GM19035 (cell line): ENCODE results near the gene NKAIN1.

Experiments used
- ATAC-seq: cut with Tn5 transposase; IDR thresholded peaks from one replicate; pipeline ENCODE4 v1.9.1; 2021; ENCODE audit not compliant: unreplicated experiment

The NKAIN1 gene

GRCh38 chr1:31234123-31234708 is 5.5 kb downstream of the NKAIN1 start:
- no peak for ATAC-seq

GRCh38 chr1:31232689-31233088 is 7.0 kb downstream of the NKAIN1 start:
- ATAC-seq: no peak

GRCh38 chr1:31231802-31232201 is 7.9 kb downstream of the NKAIN1 start:
- ATAC-seq: no peak

- ATAC-seq: no peak
Measured at GRCh38 chr1:31230378-31230777, 9.3 kb downstream of the NKAIN1 start.

GRCh38 chr1:31228986-31229385 is 10.7 kb downstream of the NKAIN1 start:
- ATAC-seq: no peak

GRCh38 chr1:31227891-31228568 is 11.7 kb downstream of the NKAIN1 start:
- ATAC-seq: no peak

GRCh38 chr1:31224068-31224467 is 15.6 kb downstream of the NKAIN1 start:
- no peak for ATAC-seq

GRCh38 chr1:31222176-31222575 is 17.5 kb downstream of the NKAIN1 start:
- no peak for ATAC-seq

- ATAC-seq: no peak
Measured at GRCh38 chr1:31221072-31221471, 18.6 kb downstream of the NKAIN1 start.

GRCh38 chr1:31219489-31219888 is 20.2 kb downstream of the NKAIN1 start:
- no peak for ATAC-seq

- no peak for ATAC-seq
Measured at GRCh38 chr1:31218705-31219104, 21.0 kb downstream of the NKAIN1 start.

GRCh38 chr1:31216016-31216415 is 23.7 kb downstream of the NKAIN1 start:
- no peak for ATAC-seq

GRCh38 chr1:31215065-31215570 is 24.6 kb downstream of the NKAIN1 start:
- ATAC-seq: no peak

- no peak for ATAC-seq
Measured at GRCh38 chr1:31214316-31215064, 25.2 kb downstream of the NKAIN1 start.

GRCh38 chr1:31208361-31208945 is 31.2 kb downstream of the NKAIN1 start:
- ATAC-seq: no peak

GRCh38 chr1:31207569-31207968 is 32.1 kb downstream of the NKAIN1 start:
- ATAC-seq: no peak

- no peak for ATAC-seq
Measured at GRCh38 chr1:31207046-31207445, 32.6 kb downstream of the NKAIN1 start.

- ATAC-seq: no peak
Measured at GRCh38 chr1:31203215-31203614, 36.5 kb downstream of the NKAIN1 start.

GRCh38 chr1:31201931-31202360 is 37.7 kb downstream of the NKAIN1 start:
- no peak for ATAC-seq

- no peak for ATAC-seq
Measured at GRCh38 chr1:31199949-31200348, 39.7 kb downstream of the NKAIN1 start.

- ATAC-seq: no peak
Measured at GRCh38 chr1:31199236-31199790, 40.4 kb downstream of the NKAIN1 start.
